ENCODE data around the gene ATP9B. TPM values are rescaled to one million over a fixed set of nuclear protein-coding genes. Genes with fewer than 3 reads are reported as not detected.

The ATP9B gene
- total RNA-seq, 2 donors from 2014 or later = 29.1 to 38.1 TPM

DNA sequence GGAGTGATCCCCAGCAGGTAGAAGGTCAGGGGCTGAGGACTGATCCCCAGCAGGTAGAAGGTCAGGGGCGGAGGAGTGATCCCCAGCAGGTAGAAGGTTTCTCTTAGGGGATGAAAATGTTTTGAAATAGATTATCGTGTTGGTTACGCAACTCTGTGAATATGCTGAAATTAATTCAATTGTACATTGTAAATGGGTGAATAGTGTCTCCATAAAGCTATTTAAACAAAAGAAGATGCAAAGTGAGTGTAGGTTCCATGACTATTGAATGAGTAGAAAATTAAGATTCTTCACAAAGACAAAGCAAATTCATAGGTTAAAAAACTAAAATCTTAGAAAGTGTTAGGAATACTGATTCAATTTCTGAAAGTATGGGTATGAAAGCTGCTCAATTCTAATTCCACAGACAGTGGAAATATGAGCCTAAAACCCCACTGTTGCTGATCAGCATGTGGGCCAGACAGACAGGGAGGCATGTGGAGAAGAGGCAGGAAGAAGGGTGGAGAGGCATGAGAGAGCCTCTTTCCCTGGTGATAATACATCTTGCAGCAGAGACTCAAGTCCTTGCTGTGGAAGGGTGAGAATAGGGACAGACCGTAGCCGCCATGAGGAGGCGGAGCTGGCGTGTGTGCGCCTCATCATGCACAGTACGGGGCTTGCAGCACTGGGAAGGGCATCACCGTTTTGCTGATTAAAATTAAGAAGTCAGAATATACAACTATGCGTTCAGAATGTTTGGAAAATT lies 240.6 kb downstream of the ATP9B start:
- Mint-ChIP-seq H3K4me1 (no peaks in the 10 kb centered on the region), H3K9me3 (no peaks in the 10 kb centered on the region), H3K4me3 (no peak overlapping the region), H3K36me3 (ENCODE audit: low read depth) (peaks cover 26% of the 10 kb centered on the region), H3K27me3 (ENCODE audit: insufficient read depth) (no peaks in the 10 kb centered on the region), H3K27ac (no peak overlapping the region)
- Histone ChIP-seq H3K36me3 (ENCODE audit: control insufficient read depth, insufficient read depth, low read length) (peaks cover 25% of the 10 kb centered on the region), H3K27ac (ENCODE audit: low read depth, low read length) (no peak overlapping the region), H3K4me3 (ENCODE audit: low read length) (no peak overlapping the region), H3K9ac (ENCODE audit: extremely low read depth, low read length, poor library complexity, severe bottlenecking) (no peak overlapping the region), H3K4me1 (ENCODE audit: control insufficient read depth, insufficient read depth, low read length) (no peaks in the 10 kb centered on the region), H3K27me3 (ENCODE audit: control insufficient read depth, insufficient read depth, low read length, poor library complexity, severe bottlenecking) (no peaks in the 10 kb centered on the region), H3K9me3 (ENCODE audit: control insufficient read depth, low read length) (no peaks in the 10 kb centered on the region)
- TF ChIP-seq, protein P1, sequence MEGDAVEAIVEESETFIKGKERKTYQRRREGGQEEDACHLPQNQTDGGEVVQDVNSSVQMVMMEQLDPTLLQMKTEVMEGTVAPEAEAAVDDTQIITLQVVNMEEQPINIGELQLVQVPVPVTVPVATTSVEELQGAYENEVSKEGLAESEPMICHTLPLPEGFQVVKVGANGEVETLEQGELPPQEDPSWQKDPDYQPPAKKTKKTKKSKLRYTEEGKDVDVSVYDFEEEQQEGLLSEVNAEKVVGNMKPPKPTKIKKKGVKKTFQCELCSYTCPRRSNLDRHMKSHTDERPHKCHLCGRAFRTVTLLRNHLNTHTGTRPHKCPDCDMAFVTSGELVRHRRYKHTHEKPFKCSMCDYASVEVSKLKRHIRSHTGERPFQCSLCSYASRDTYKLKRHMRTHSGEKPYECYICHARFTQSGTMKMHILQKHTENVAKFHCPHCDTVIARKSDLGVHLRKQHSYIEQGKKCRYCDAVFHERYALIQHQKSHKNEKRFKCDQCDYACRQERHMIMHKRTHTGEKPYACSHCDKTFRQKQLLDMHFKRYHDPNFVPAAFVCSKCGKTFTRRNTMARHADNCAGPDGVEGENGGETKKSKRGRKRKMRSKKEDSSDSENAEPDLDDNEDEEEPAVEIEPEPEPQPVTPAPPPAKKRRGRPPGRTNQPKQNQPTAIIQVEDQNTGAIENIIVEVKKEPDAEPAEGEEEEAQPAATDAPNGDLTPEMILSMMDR (conservative IDR thresholded peaks at IDR 0.05) = no peak
- DNase-seq = no peak
- 92 to 96% methylated on average over 11 of the region's 11 CpGs for WGBS, 2 experiments (ENCODE audit: insufficient coverage in 1 of 2, insufficient read length in 1 of 2)

DNA sequence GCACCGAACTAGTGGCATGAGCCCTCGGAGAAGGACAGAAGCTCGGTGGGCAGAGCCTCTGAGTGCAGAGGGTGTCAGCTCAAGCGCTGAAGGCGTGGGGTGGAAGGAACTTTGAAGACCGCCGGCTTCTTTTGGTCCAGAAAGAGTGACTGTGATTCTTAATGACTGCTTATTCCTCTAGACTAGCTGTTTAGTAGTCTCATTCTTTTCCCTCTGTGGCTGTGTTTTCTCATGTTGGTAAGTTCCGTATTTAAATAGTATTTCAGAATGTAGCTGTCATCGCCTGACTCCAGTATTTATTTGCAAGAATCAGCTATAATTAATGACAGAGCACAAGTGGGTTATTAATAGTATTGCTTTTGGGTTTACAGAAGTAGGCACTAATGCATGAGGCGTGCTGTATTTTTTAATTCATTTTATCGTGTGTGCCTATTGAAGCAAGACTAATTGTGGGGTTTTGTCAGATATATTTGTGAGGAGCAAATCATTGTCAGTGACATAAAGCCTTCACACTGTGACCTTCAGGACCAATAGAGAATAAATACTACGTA lies 245.7 kb downstream of the ATP9B start:
- Histone ChIP-seq H3K4me3 (ENCODE audit: low read length) (no peak overlapping the region), H3K9me3 (ENCODE audit: control insufficient read depth, low read length) (no peaks in the 10 kb centered on the region), H3K9ac (ENCODE audit: extremely low read depth, low read length, poor library complexity, severe bottlenecking) (no peak overlapping the region), H3K4me1 (ENCODE audit: control insufficient read depth, insufficient read depth, low read length) (no peaks in the 10 kb centered on the region), H3K27me3 (ENCODE audit: control insufficient read depth, insufficient read depth, low read length, poor library complexity, severe bottlenecking) (no peaks in the 10 kb centered on the region), H3K36me3 (ENCODE audit: control insufficient read depth, insufficient read depth, low read length) (peaks cover 8% of the 10 kb centered on the region), H3K27ac (ENCODE audit: low read depth, low read length) (no peak overlapping the region)
- no peak for DNase-seq
- TF ChIP-seq, protein P1 (conservative IDR thresholded peaks at IDR 0.05) = no peak
- Mint-ChIP-seq H3K27me3 (ENCODE audit: insufficient read depth) (no peaks in the 10 kb centered on the region), H3K9me3 (peaks cover 4% of the 10 kb centered on the region), H3K36me3 (ENCODE audit: low read depth) (peaks cover 25% of the 10 kb centered on the region), H3K4me3 (no peak overlapping the region), H3K27ac (no peak overlapping the region), H3K4me1 (no peaks in the 10 kb centered on the region)
- 94 to 96% methylated on average over 8 to 12 of the region's 12 CpGs for WGBS, 2 experiments (ENCODE audit: insufficient coverage in 1 of 2, insufficient read length in 1 of 2)

DNA sequence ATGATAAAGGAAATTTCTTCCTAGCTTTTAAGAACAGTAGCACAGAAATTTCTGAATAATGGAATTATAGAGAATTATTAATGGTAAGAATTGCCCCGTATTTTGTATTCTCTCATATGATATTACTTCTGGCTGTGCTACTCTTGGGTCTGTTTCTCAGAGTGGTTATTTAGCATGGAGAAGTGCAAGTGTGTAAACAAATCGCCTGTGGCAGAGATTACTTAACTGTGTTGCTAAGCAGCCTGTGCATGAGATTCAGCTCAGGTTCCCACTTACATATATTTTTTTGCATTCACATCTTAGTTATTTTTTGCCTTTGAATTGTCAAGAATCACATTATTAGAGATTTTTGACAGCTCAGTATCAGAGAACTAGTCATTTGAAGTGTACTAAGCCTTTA lies 246.4 kb downstream of the ATP9B start:
- no peaks in the 10 kb centered on the region for H3K27me3 Mint-ChIP-seq (ENCODE audit: insufficient read depth)
- H3K4me1 Mint-ChIP-seq = no peaks in the 10 kb centered on the region
- Histone ChIP-seq H3K4me1 (ENCODE audit: control insufficient read depth, insufficient read depth, low read length) (no peaks in the 10 kb centered on the region), H3K36me3 (ENCODE audit: control insufficient read depth, insufficient read depth, low read length) (peaks cover 8% of the 10 kb centered on the region), H3K27me3 (ENCODE audit: control insufficient read depth, insufficient read depth, low read length, poor library complexity, severe bottlenecking) (no peaks in the 10 kb centered on the region), H3K4me3 (ENCODE audit: low read length) (no peak overlapping the region), H3K9me3 (ENCODE audit: control insufficient read depth, low read length) (no peaks in the 10 kb centered on the region), H3K27ac (ENCODE audit: low read depth, low read length) (no peak overlapping the region), H3K9ac (ENCODE audit: extremely low read depth, low read length, poor library complexity, severe bottlenecking) (no peak overlapping the region)
- H3K36me3 Mint-ChIP-seq (ENCODE audit: low read depth) = peaks cover 25% of the 10 kb centered on the region
- TF ChIP-seq, protein P1 (conservative IDR thresholded peaks at IDR 0.05) = no peak
- no peak overlapping the region for H3K4me3 Mint-ChIP-seq
- peaks cover 4% of the 10 kb centered on the region for H3K9me3 Mint-ChIP-seq
- WGBS, 2 experiments (ENCODE audit: insufficient coverage in 1 of 2, insufficient read length in 1 of 2) = 91% methylated on average over 2 of the region's 2 CpGs; no CpG with 5 or more reads in 1 of the 2 experiments
- no peak overlapping the region for H3K27ac Mint-ChIP-seq
- DNase-seq = no peak

Data from endodermal cell (in vitro differentiated cells).